Endothelial cell of umbilical vein (primary cell): Measurements from ENCODE around the gene ADORA2A.

Experiments used
- CTCF ChIP-seq, 2 donors: IDR thresholded peaks; 1 replicate in 1 of 2; 2 replicates in 1 of 2; pipeline ENCODE4 v1.5.1; 2011; ENCODE audit warnings: low read length in 2 of 2, mild to moderate bottlenecking in 2 of 2, moderate library complexity in 2 of 2, control low read depth in 1 of 2, inconsistent platforms in 1 of 2, low read depth in 1 of 2; ENCODE audit not compliant: insufficient read depth in 1 of 2; ENCODE audit errors: extremely low read depth in 1 of 2
- EZH2 ChIP-seq: IDR thresholded peaks from 2 replicates; pipeline ENCODE4 v1.6.1; 2012; ENCODE audit warnings: borderline replicate concordance, low read depth, mild to moderate bottlenecking, moderate library complexity, low read length, inconsistent platforms; ENCODE audit not compliant: severe bottlenecking
- JUN ChIP-seq: IDR thresholded peaks from 2 replicates; pipeline ENCODE4 v1.6.1; 2011; ENCODE audit warnings: borderline replicate concordance, low read depth; ENCODE audit not compliant: insufficient read length, insufficient read depth
- MAX ChIP-seq: IDR thresholded peaks from 2 replicates; pipeline ENCODE4 v1.6.1; 2011; ENCODE audit not compliant: insufficient read depth, insufficient read length
- POLR2A ChIP-seq: IDR thresholded peaks from 2 replicates; pipeline ENCODE4 v1.6.1; 2012; ENCODE audit warnings: low read depth, mild to moderate bottlenecking, control low read depth, low read length
- POLR2AphosphoS5 ChIP-seq: IDR thresholded peaks from 2 replicates; pipeline ENCODE4 v1.6.1; 2012; ENCODE audit warnings: low read depth, mild to moderate bottlenecking, control low read depth, low read length, moderate library complexity; ENCODE audit not compliant: insufficient read depth

- TF ChIP-seq CTCF (IDR thresholded peaks at IDR 0.05; ENCODE audit: extremely low read depth in 1 of 2, insufficient read depth in 1 of 2, low read depth in 1 of 2, low read length in 2 of 2) (no peak), JUN (no peak), POLR2AphosphoS5 (no peak), POLR2A (no peak), MAX (no peak), EZH2 (no peak)
These were observed 8.5 kb downstream of the ADORA2A start for GRCh38 chr22:24435861-24436371.
